SU-DHL-6 (cell line): Measurements from ENCODE around the gene GPR137C.

Experiments
- H2AFZ ChIP-seq: fragments of 200-600 bp; sonication (generic); 2 replicates; pipeline ENCODE4 v1.6.1; 2014; ENCODE audit warnings: low read depth, mild to moderate bottlenecking, moderate library complexity, mixed read lengths, antibody characterized with exemption, low read length; ENCODE audit not compliant: severe bottlenecking
- H3F3A ChIP-seq: fragments of 200-600 bp; shearing (Covaris generic); 2 replicates; pipeline ENCODE4 v1.6.0; 2016; ENCODE audit warnings: antibody characterized with exemption, mild to moderate bottlenecking; ENCODE audit not compliant: insufficient read depth
- H3K27ac ChIP-seq: fragments of 200-600 bp; sonication (generic); 2 replicates; pipeline ENCODE4 v1.5.1; 2016; ENCODE audit warnings: low read depth, mild to moderate bottlenecking, low read length, moderate library complexity, mixed read lengths
- H3K27me3 ChIP-seq: fragments of 200-600 bp; sonication (generic), shearing (Covaris generic); 2 replicates; pipeline ENCODE4 v1.6.0; 2014; ENCODE audit warnings: mild to moderate bottlenecking, low read length
- H3K36me3 ChIP-seq: fragments of 200-600 bp; sonication (generic); 2 replicates; pipeline ENCODE4 v1.6.1; 2014; ENCODE audit warnings: mild to moderate bottlenecking, low read length, mixed read lengths
- H3K4me2 ChIP-seq: fragments of 300-600, 200-600 bp; shearing (Covaris generic), sonication (generic); 2 replicates; pipeline ENCODE4 v1.6.0; 2014; ENCODE audit warnings: low read length, low read depth, mild to moderate bottlenecking; ENCODE audit not compliant: poor library complexity, severe bottlenecking
- H3K4me3 ChIP-seq: fragments of 200-600 bp; sonication (generic); 2 replicates; pipeline ENCODE4 v1.5.1; 2014; ENCODE audit warnings: antibody characterized with exemption, low read length, mild to moderate bottlenecking, mixed read lengths; ENCODE audit not compliant: insufficient read depth, poor library complexity, severe bottlenecking
- H3K79me2 ChIP-seq: fragments of 200-600 bp; sonication (generic); 2 replicates; pipeline ENCODE4 v1.6.1; 2014; ENCODE audit warnings: mild to moderate bottlenecking, low read length, moderate library complexity; ENCODE audit not compliant: insufficient read depth
- H3K9ac ChIP-seq: fragments of 200-600 bp; sonication (generic); 2 replicates; pipeline ENCODE4 v1.7.0; 2014; ENCODE audit warnings: mild to moderate bottlenecking, low read length
- H3K9me2 ChIP-seq: fragments of 200-600 bp; sonication (generic); replicated peaks from 2 replicates; pipeline ENCODE4 v1.6.1; 2014; ENCODE audit warnings: low read length; ENCODE audit not compliant: insufficient read depth
- H3K9me3 ChIP-seq: fragments of 200-600 bp; sonication (generic); 2 replicates; pipeline ENCODE4 v1.6.1; 2014; ENCODE audit warnings: low read length, mixed read lengths; ENCODE audit not compliant: insufficient read depth
- H4K20me1 ChIP-seq: fragments of 200-600 bp; sonication (generic); 2 replicates; pipeline ENCODE4 v1.6.1; 2014; ENCODE audit warnings: low read depth, mild to moderate bottlenecking, antibody characterized with exemption, low read length, moderate library complexity, mixed read lengths
- CTCF ChIP-seq: fragments of 200-600 bp; sonication (generic); IDR thresholded peaks from one replicate; pipeline ENCODE4 v1.5.1; 2017; ENCODE audit warnings: antibody characterized with exemption, mild to moderate bottlenecking, low read length, moderate library complexity; ENCODE audit not compliant: insufficient read depth, poor library complexity, severe bottlenecking
- EZH2phosphoT487 ChIP-seq: fragments of 200-600 bp; sonication (generic), shearing (Covaris generic); conservative IDR thresholded peaks from 2 replicates; pipeline ENCODE4 v1.6.1; 2018; ENCODE audit warnings: mild to moderate bottlenecking, antibody characterized with exemption, low read length, moderate library complexity, mixed read lengths

GPR137C gene

GRCh38 chr14:52610187-52610586 lies 57.6 kb downstream of the GPR137C start:
- Histone ChIP-seq H3K4me3 (no peak overlapping the region), H3K27me3 (no peaks in the 10 kb centered on the region), H3K9me2 (no peaks in the 10 kb centered on the region), H3K27ac (no peak overlapping the region), H3K4me2 (no peak overlapping the region), H3K9ac (no peak overlapping the region), H3K9me3 (no peaks in the 10 kb centered on the region), H4K20me1 (no peaks in the 10 kb centered on the region), H3K36me3 (no peaks in the 10 kb centered on the region), H2AFZ (no peak overlapping the region), H3F3A (no peaks in the 10 kb centered on the region), H3K79me2 (no peaks in the 10 kb centered on the region)
- no peak for TF ChIP-seq CTCF
- TF ChIP-seq EZH2phosphoT487: no peak

- no peaks in the 10 kb centered on the region for H3K27me3 ChIP-seq
- H4K20me1 ChIP-seq: no peaks in the 10 kb centered on the region
- H2AFZ ChIP-seq: no peak overlapping the region
- no peaks in the 10 kb centered on the region for H3K79me2 ChIP-seq
- no peaks in the 10 kb centered on the region for H3K9me2 ChIP-seq
- no peak overlapping the region for H3K27ac ChIP-seq
- H3K4me2 ChIP-seq: no peak overlapping the region
- no peaks in the 10 kb centered on the region for H3K36me3 ChIP-seq
- no peaks in the 10 kb centered on the region for H3F3A ChIP-seq
- no peak overlapping the region for H3K4me3 ChIP-seq
- H3K9ac ChIP-seq: no peak overlapping the region
- H3K9me3 ChIP-seq: no peaks in the 10 kb centered on the region
- no peak for TF ChIP-seq EZH2phosphoT487
- TF ChIP-seq CTCF: no peak
Measured at GRCh38 chr14:52618602-52619001, 66.0 kb downstream of the GPR137C start.

DNA sequence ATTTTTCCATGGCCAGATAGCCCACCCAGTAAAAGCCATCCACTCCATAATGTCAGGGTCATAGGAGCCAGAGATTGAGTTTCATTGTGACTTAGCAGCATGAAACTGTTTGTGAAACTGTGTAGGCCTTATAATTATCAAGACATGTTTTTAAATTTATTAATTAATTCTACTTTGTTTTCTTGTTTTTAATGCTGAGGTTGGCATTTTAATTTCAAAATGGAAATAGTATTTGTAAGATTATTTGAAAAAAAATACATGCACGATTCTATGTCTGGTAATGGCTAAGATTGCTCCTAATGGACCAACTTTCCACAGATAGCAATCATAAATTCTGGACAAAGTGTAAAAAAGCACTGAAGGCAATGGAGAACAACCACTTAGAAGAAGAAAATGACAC lies 67.1 kb downstream of the GPR137C start:
- Histone ChIP-seq H3K9me2 (no peaks in the 10 kb centered on the region), H3K4me2 (no peak overlapping the region), H3K4me3 (no peak overlapping the region), H3K27me3 (no peaks in the 10 kb centered on the region), H4K20me1 (no peaks in the 10 kb centered on the region), H3K27ac (no peak overlapping the region), H3K36me3 (no peaks in the 10 kb centered on the region), H3K79me2 (no peaks in the 10 kb centered on the region), H3K9ac (no peak overlapping the region), H2AFZ (no peak overlapping the region), H3F3A (no peaks in the 10 kb centered on the region), H3K9me3 (no peaks in the 10 kb centered on the region)
- no peak for TF ChIP-seq EZH2phosphoT487
- TF ChIP-seq CTCF: no peak
